HG03039 (cell line): ENCODE results near the gene VEPH1.

Experiments
- ATAC-seq: cut with Tn5 transposase; IDR thresholded peaks from one replicate; pipeline ENCODE4 v1.9.1; 2021; ENCODE audit warnings: mild to moderate bottlenecking, moderate library complexity; ENCODE audit not compliant: unreplicated experiment

VEPH1 gene

GRCh38 chr3:157393113-157393512, 110.1 kb downstream of the VEPH1 start:
- ATAC-seq, result no peak

- no peak for ATAC-seq
Observed at GRCh38 chr3:157392104-157392503, 111.1 kb downstream of the VEPH1 start.

GRCh38 chr3:157390713-157391515, 112.3 kb downstream of the VEPH1 start:
- ATAC-seq, result no peak

- ATAC-seq, result no peak
Observed at GRCh38 chr3:157388976-157389375, 114.2 kb downstream of the VEPH1 start.

- no peak for ATAC-seq
Observed at GRCh38 chr3:157387708-157388435, 115.3 kb downstream of the VEPH1 start.

GRCh38 chr3:157384491-157384890, 118.7 kb downstream of the VEPH1 start:
- no peak for ATAC-seq

GRCh38 chr3:157384031-157384430, 119.2 kb downstream of the VEPH1 start:
- ATAC-seq, result no peak

GRCh38 chr3:157381606-157382005, 121.6 kb downstream of the VEPH1 start:
- no peak for ATAC-seq

GRCh38 chr3:157379525-157380140, 123.6 kb downstream of the VEPH1 start:
- no peak for ATAC-seq

- ATAC-seq, result no peak
Observed at GRCh38 chr3:157376603-157377300, 126.5 kb downstream of the VEPH1 start.

GRCh38 chr3:157375342-157375986, 127.8 kb downstream of the VEPH1 start:
- ATAC-seq, result no peak

GRCh38 chr3:157374933-157375332, 128.3 kb downstream of the VEPH1 start:
- no peak for ATAC-seq

- ATAC-seq, result no peak
Observed at GRCh38 chr3:157373783-157374182, 129.4 kb downstream of the VEPH1 start.

- no peak for ATAC-seq
Observed at GRCh38 chr3:157370867-157371266, 132.3 kb downstream of the VEPH1 start.

GRCh38 chr3:157369727-157370421, 133.3 kb downstream of the VEPH1 start:
- ATAC-seq, result no peak

GRCh38 chr3:157368171-157368570, 135.0 kb downstream of the VEPH1 start:
- ATAC-seq, result no peak

- ATAC-seq, result no peak
Observed at GRCh38 chr3:157363393-157363792, 139.8 kb downstream of the VEPH1 start.

GRCh38 chr3:157362348-157362747, 140.9 kb downstream of the VEPH1 start:
- ATAC-seq, result no peak

- ATAC-seq, result no peak
Observed at GRCh38 chr3:157360044-157360443, 143.2 kb downstream of the VEPH1 start.

- ATAC-seq, result no peak
Observed at GRCh38 chr3:157356541-157356940, 146.7 kb downstream of the VEPH1 start.
